HG03060 (cell line): Measurements from ENCODE around the gene EEIG1.

Experiments
- ATAC-seq: cut with Tn5 transposase; IDR thresholded peaks from one replicate; pipeline ENCODE4 v1.9.1; 2021; ENCODE audit warnings: low read depth, moderate number of reproducible peaks; ENCODE audit not compliant: unreplicated experiment

Gene EEIG1

DNA sequence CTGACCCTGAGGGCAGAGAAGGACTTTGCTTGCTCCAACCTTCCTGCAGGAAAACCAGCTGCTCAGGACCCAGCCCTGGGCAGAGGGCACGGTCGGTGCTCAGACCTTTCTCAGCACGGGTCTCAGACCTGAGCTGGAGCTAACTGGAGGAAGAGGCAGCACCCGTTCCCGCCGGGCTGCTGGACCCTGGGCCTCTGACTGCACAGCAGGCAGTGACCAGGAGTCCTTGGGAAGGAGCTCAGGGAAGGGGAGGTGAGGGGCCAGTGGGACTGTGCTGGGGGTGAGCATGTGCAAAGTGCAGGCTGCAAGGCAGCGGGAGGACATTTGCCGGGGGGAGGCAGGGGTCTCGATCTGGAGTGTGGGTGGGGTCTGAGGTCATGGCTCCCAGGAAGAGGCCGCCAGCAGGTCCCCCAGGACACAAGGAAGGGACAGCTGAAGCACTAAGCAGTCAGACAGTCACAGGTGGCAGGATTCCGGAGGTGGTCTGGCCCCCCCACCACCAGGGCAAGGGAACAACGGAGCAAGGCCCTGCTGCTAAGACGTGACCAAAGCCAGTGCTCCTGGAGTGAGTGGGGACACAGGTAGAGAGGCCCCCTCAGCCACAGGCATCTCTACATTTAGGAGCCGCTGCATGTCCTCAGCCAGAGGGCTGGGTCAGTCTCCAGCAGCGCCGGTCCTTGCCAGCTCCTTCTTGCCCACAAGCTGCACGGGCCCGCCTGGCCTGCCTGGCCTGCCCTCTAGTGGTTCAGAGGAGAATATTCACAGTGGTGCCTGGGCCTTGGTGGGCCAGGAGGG lies 38.4 kb downstream of the EEIG1 start:
- ATAC-seq: no peak

DNA sequence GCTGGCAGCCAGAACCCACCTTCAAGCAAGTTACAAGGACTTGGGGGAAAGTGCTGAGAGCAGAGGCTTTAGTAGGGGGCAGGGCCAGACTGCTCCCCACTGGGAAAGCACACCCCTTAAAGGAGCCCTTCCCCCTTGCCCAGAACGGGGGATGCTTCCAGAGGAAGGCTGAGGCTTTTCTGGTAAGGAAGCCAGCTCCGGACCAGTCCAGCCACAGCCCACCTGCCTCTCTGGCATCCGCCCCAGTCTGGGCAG lies 38.9 kb downstream of the EEIG1 start:
- no peak for ATAC-seq

GRCh38 chr9:127941062-127941960 lies 39.5 kb downstream of the EEIG1 start:
- no peak for ATAC-seq

- ATAC-seq: no peak
These were observed 40.2 kb downstream of the EEIG1 start for GRCh38 chr9:127940593-127940992.

GRCh38 chr9:127938298-127938690 lies 42.5 kb downstream of the EEIG1 start:
- ATAC-seq: no peak

DNA sequence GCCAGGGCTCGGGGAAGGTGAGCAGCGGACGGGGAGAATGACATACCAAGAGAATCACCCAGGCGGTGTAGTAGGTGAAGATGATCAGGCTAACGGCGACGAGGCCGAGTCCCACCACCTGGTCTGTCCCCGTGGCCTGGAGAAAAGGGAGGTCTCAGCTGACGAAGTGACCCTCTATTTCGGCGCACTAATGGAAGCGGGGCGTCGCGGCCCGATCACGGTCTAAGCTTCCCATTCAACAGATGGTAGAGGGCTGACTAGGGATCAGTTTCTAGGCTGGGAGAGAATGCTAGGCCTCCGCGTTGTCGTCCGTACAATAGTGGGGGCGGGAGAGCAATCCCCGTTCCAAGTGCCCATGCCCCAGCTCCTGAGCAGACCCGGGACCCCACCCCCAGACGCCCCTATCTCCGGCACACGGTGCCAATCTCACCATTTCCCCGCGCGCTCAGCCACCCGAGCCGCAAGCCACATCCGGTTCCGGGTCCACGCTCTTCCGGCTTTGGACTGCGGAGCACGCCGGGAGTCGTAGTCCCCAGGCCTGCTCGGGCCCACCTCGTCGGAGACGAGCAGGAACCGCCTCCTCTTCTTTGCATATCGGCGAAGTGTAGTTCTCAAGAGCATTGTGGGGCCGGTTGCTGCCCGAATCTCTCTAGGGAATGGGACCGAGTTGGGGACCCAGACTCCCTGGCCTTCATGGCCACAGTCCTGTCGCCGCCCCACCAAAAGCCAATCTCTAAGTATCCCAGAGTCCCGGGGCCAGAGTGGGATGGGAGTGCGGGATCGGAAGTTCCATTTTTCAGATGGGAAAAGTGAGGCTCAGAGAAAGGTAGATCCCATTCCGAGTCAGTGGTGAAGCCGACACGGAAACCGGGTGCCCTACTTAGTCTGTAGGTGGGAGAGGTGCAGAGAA lies 43.1 kb downstream of the EEIG1 start, which contains the start of gene DPM2:
DPM2 (minus strand) TSS at position 467 of the 910 bp plus-strand sequence; CDS start at position 433, 34 bp downstream.
- ATAC-seq: peak; percentile 69

- no peak for ATAC-seq
These were observed 43.8 kb downstream of the EEIG1 start for GRCh38 chr9:127937056-127937387.

DNA sequence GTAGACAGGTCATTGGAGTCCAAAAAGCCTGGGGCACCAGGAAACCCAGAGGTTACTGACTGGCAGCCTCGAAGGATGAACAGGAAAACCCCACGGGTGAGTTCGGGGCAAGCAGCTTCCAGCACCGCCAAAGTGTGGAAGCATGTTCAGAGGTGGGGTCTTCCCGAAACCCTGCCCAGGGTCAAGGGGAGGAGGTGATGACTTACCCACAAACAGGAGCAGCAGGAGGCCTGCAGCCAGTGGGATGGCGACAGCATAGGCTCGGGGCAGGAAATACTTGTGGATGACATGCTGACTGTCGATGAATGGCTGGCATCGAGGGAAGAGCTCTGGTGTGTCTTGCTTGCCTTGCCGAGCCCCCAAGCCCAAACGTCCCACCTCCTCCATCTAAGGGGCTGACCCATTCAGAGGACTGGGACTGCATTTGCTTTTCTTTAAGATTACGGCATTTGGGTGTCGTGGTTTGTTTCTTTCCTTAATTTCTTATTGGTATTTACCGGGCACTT lies 44.4 kb downstream of the EEIG1 start:
- ATAC-seq: no peak

- ATAC-seq: no peak
These were observed 45.0 kb downstream of the EEIG1 start for GRCh38 chr9:127935765-127936221.

GRCh38 chr9:127934986-127935385 lies 45.8 kb downstream of the EEIG1 start:
- no peak for ATAC-seq

GRCh38 chr9:127934248-127934647 lies 46.5 kb downstream of the EEIG1 start:
- no peak for ATAC-seq

DNA sequence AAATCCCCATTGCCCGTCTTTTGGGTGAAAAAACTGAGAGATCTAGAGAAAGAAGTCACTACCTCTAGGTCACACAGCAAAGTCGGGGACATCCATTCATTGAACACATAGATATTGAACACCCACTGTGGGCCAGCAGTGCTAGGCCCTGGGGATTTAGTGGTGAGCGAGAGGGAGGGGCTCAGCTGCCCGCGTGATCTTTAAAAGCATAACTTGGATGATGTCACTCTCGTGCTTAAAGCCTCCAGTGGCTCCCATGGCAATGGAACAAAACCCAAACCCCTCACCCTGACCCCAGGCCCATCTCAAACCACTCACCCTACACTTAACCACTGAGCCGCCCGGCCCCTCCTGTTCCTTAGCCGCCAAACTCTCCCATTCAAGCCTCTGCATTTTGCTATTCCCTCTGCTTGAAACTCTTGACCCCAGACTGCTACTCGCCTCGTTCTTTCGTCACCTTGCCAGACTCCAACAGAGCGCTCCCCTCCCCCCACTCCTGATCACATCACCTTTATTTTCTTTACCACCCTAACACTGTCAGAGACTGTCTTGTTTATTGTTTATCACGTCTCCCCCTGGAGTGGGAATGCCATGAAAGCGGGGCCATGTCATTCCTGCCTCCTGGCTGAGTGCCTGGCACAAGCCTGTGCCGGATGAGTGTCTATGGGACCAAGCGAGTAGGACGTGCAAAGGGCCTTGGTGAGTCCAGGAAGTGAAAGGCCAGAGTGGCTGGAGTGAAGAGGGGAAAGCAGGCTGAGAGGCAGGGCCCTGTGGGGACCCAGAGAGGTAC lies 49.5 kb downstream of the EEIG1 start:
- no peak for ATAC-seq
